Dedifferentiated amniotic fluid mesenchymal stem cell (primary cell): ENCODE results near the gene KL.
A peak's percentile ranks its signal among the peaks of the same experiment; 100 is the strongest.

Experiments
- DNase-seq: peaks from one replicate; pipeline ENCODE4 v3.0.0-alpha.2; 2016; ENCODE audit errors: extremely low spot score

KL gene

DNA sequence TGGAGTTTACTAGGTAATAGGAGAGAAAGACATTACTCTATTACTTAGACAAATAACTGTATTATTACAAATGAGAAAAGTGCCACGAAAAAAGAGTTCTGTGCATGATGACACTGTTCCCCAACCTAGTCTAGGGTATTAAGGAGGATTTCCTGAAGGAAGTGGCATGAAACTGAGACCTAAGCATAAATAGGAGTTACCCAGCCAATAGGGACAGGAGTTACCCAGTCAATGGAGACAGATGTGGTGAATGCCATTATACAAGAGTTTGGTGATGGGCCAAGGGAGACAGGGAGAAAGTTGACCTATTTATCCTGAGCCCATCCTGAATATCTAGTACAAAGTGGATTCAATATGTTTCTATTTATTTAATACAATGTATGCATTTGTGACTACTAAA is 65.4 kb downstream of the KL start:
- no peak for DNase-seq

DNA sequence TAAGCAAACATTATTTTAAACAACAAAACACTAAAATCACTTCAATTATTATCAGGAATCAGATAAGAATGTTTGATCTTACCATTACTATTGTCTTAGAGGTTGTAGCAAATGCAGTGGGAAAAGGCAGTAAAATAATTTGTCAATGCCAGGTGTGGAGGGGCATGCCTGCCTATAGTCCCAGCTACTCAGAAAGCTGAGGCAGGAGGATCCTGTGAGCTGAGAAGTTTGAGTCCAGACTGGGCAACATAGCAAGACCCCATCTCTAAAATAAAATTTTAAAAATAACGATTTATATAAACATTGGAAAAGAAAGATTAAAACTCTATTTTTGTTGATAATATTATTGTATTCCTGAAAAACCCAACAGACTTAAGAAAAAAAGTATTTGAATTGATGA is 66.8 kb downstream of the KL start:
- DNase-seq: no peak

DNA sequence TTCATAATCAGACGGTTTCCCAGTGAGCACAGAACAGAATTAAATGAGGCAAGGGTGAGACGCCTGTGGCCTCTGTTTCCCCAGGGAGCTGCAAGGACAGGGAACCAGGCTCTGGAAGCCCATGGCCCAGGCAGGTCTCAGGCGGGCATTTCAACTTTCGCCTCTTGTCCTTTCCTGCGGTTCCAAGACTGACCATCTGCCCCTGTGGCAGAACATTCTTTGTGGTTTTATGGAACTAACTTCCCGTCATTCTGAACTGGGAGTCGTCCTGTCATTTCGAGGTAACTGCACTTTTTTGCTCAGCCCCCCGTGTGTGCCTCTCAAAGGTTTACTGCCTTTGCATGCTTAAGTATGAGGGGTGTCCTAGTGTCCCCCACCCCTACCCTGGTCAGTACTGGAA is 70.9 kb downstream of the KL start:
- DNase-seq: no peak

DNA sequence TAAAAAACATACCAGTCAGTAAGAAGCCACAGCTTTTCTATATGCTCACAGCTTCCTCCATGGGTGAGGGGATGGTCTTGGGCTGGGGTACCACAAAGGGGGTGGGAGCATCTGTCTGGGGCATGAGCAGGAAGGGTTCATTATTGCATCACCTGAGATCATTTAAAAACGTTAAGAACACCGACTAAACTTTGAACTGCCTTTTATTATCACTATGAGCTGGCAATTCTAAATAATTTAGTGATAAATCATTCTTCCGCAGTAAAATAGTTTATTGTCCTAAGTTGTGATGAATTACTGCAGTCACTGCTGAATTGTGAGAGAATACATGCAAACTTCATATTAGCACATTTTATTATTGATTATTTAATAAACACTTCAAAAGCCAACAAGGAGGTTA is 71.6 kb downstream of the KL start:
- DNase-seq: no peak

DNA sequence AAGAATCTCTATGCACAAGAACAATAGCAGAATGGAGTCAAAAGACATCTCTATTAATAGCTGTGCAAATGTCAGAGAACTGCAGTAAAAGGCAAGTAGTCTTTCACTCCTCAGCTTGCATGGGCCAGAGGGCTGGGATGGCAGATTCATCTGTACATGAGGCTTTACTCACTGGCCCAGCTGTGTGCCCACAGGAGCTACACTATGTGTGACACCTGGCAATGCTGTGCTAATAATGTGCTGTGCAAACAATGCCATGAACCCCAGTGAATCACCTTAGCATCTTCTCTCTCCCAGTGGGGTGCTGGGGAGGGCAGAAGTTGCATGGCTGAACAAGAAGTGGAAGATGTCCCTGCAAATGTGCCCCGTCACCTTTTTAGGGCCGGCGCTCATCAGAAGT is 73.1 kb downstream of the KL start:
- DNase-seq: no peak

DNA sequence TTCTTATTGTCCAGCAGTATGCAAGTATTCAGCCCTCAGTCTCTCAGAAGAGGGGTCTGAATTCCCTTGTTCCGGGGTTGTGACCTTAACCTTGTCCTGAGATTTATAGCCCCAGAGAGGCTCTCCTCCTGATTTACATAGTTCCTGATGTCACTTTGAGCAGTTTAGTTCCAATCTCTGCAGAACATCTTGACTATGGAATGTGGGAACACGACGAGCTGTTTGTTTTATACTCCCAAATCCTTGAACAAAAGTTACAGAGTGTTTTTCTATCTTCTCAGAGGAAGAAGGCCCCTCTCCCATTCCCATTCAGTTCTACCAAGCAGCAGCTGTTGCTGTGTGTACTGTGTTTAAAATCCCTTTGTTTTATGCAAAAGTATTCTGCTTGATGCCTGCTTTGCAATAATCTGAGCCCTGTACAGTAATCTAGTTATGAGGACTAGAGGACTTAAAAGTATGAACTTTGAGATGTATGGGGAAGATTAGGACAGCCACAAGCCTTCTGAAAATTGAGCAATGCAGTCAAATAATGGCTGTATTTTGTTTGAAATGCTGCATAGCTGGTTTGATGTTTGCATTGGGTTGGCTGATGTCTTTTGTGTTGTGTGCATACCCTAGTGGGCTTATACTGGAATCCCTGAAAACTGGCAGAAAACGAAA is 74.7 kb downstream of the KL start:
- no peak for DNase-seq

DNA sequence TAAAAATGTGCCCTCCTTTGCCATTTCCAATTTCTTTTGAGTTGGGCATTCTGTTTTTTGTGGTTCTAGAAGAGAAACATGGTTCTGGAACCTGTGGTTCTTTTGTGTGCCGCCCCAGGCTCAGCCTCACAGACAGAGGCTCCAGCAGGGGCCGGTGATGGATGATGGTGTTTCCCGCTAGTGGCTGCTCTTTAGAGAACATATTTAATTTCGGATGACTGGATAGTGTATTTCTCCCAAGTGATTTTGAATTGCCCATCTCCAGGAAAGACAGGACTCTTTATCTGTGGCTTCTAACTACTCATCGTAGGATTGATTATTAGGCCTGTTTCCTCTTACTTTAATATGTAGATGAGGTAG is 75.2 kb downstream of the KL start:
- DNase-seq: no peak

DNA sequence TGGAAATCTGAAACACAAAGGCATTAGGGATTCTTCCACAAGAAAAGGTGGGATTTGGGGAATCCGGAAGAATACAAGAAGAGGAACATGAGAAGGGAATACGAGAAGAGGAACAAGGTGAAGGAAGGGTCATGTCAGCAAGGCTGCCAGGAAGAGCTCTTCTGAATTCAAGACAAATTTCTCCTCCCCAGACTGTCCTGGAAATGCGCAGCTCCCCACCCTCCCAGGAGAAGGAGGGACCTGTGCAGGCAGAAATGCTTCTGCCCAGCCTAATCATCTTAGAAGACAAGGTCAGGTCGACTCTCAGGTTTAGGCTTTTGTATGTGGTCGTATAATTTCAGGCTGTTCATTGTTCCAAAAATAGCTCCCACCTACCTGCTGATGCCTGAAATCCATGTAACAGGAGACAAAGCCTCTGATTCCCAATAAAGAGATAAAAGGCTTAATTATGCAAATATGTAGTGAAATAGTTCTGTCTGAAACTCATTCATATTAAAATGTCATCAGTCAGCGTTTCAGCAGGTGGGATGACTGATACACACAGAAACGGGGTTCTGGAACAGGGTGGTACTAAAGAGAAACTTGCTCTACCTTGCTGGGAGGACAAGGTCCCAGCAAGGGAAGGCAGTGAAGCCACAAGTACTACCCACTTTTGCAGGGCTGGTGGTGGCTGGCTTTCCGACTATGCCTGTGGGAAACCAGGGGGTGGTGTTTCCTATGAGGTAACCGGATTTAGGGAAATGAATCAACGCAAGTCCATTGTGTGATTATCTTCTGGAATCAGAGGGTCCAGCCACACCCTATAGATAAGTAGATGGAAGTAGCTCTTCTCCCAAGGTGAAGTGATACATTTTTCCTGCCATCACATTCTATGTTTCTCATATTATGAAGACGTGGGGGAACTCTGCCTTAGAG is 76.1 kb downstream of the KL start:
- no peak for DNase-seq

DNA sequence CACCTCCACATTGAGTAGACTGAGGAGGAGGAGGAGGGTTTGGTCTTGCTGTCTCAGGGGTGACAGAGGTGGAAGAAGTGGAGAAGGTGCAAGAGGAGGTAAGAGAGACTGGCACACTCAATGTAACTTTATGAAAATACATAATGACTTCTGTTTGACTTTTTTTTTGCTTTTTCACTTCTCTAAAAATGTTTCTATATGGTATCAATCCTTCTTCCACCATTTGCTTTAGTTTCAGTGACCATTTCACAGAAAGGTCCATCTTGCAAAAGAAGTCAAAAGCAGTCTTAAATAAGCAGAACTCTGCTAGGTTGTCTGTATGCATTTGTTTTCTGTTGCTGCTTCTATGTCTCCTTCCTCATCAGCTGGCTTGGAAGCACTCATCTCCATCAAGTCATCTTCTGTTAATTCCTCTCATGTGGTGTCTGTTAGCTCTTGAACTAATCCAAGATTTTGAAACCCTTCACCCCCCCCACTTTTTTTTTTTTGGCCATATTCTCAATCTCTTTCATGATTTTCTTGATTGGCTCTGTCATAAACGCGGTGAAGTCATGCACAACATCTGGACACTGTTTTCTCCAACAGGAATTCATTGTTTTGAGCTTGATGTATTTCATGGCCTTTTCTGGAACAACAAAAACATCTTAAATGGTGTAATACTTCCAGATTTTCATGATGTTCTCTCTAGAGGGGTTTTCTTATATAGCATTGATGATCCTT is 80.8 kb downstream of the KL start:
- no peak for DNase-seq

DNA sequence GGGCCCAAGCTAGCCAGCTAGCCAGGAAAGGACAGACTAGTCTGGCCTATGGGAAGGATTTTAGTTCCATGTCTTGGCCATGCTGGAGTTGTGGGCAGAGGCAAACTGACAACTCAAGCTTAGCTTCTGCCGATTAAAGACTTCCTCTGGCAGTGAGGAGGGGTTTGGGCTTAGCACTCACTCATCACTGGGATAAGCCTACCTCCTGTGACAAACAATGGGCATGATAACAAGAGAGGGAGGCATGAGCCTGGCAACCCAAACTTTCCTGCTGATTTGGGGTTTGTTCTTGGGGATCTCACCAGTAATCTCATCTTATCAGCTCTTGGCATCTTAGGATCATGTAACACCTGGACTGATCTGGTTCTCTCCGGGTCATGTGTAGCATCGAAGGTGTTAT is 83.6 kb downstream of the KL start:
- no peak for DNase-seq

DNA sequence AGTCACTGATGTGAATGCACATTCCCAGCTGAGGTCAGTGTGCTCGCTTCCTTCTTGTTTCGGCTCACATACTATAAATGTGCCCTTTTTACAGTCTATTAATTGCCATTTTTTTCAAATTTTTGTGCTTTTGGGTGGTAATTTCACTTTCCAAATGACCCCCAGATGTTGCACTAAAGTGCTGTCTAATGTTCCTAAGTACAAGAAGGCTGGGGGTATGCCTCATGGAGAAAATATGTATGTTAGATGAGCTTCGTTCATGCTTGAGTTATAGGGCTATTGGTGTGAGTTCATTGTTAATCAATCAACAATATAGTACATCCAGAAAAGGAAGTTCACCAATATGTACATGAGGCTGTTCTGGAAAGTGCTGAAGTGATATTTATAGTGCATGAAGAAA is 84.7 kb downstream of the KL start:
- no peak for DNase-seq

DNA sequence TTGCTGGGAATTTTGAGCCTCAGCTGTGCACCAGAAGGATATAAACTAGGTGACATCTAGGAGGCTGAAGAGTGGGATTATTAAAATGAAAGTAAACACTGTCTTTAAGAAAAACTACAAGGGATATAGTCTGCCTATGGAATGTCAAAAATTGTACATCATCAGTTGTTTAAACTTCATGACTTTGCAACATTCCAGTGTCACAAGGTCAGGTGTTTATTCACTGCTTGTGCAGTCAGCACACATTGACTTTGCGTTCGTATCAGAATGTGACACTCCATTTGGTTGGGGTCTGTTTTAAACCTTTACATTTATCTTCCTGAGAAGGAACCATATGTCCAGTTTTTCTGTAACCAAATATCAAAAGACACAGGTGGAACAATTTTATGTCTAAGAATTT is 85.6 kb downstream of the KL start:
- no peak for DNase-seq

DNA sequence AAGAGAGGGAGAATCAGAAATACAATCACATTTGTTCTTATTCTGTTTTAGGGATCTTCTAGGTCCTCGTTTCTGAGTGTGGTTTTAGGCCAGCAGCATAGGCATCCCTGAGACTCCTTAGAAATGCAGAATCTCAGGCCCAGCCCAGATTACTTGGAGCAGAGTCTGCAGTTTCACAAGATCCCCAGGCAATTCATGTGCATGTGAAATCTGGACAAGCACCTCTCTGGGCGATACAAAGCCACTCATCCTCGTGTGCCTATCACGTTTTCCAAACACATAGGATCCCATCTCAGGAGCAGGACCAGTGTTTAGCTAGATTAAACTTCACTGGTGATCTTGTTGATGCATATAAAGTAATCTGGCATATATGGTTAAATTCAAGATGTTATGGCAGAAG is 87.2 kb downstream of the KL start:
- no peak for DNase-seq

DNA sequence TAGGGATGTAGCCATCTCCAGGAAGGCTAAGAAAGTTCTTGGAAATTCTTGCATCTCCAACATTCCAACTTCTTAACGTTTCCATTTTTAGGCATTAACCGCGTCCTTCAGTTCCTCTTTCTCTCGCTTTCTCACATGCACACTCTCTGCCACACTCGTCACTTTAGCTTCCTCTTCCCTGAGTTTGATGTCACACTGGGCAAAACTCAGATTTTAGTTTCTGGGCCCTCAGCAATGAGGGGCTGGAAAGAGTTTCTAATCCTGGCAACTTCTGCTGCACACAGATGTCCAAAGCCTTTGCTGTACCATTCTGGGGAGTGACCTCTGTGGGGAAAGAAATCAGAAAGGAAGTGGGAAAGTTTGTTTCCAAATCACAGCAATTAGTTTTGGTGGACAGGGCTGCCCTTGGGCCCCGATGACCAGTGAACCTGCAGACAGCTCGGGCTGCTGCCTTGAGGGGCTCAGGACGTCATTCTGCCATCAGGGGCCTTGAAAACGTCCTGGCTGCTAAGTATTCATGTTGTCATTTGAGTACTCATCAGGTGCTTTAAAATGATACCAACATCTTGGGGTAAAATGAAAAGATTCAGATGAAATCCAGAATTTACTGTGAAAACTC is 89.3 kb downstream of the KL start:
- DNase-seq: no peak

DNA sequence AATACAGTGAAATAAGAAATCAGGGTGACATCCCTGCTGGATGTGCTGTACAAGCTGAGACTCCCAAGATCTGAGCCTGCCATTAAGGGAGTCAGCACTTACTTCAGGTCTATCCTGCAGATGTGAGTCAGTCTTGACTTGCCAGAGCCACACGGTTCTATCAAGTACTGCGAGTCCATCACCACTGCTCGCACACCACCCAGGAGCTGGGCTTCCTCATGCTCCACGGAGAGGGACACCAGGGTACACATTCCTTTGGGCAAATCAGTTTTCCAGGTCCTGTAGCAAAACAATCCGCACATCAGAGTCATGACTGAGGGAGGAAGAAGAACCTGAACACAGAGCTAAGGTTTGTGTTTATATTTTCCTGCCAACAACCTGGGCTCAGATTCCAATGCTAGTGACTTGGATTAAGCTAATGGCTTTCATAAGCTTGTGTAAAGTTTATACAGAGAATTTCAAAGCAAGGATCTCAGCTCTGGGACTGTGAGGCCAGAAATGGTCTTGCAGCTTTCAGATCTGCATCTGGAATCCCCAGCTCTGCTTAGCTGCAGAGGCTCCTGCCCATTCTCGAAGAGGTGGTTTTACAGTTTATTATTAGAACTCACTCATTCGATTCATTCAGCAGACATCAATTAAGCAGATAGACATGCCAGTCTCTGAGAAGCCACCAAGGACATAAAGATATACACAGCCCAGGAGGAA is 90.6 kb downstream of the KL start:
- no peak for DNase-seq

DNA sequence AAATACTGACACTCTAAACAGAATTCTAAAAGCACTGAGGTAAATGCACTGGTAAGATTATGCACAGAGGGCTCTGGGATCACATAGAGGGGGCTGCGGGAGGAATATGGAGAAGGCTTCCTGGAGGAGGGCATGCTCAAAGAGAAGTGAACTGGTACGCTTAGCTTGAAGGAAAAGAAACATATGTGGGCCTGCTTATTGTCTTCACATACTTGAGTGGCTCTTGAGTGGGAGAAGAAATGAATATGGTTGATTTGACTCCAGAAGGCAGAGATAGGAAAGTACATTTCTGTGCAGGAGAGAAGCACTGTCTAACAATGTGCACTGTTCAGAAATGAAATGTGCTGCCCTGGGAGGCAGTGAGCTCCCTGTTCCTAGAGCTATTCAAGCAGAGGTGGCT is 91.1 kb downstream of the KL start:
- no peak for DNase-seq

DNA sequence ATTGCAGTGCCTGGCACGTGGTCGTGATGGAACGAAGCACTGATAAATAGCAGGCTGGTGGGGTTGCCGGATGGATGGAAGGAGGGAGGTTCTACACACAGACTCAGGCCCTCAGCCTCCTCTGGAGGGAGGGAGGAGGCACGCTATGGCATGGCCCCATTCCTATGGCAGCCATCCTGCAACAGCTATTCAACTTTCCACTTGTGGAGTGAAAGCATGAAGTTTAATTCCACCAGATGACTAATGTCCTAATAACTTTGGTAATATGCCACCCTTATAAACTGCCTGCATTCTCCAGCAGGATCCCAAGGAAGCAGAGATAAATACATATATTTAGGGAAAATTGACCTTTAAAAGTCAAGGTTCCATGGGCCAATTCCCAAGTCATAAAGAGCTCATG is 92.4 kb downstream of the KL start:
- DNase-seq: peak; percentile 53

DNA sequence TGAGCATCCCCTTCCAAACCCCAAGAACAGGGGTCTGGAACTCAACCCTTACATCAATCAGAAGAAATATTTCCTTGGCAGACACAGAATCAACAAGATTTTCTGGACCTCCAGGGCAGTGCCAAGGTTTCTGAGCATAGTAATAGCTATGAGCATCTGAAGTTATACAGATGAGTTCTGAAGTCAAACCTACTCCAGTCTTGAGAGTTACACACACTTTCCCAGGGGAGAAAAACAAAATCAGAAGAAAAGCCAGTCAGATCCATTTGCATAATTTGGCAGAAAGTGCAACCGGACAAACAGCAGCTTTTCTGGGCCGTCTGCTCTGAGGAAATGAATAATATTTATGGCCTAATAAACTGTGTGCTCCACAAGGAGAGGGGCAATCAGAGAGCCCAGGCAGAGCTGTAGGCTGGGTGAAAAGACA is 93.1 kb downstream of the KL start:
- no peak for DNase-seq

DNA sequence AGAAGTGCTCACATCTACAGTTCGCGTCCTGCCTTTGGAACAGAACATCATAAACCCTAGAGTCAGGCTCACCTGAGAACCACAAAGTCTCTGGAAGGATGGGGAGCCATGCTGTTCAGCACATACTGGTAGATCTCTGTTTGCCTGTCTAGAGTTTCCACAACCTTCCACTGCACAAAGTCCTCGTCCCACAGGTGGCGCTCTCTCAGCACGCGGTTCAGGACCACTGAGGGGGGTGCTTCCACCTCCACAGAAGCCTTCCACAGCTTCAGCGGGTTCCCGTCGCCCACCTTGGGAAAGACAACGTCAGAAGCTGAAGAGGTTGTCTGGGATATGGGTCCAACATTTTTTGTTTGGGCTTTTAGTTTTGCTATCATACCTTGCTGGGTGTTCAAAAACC is 93.6 kb downstream of the KL start:
- no peak for DNase-seq

DNA sequence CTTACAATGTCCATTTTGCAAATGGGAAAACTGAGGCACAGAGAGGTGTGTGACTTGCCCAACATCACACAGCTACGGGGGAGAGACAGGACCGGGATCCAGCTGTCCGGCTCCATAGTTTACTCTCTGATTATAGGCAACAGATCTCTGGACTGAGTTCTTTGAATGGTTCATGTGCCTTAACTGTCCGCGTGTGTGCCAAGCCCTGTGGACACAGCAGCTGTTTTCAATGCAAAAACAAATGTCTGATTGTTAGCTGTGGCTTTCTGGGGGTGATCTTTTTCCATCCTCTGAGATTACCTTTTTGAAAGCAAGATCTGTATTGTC is 94.1 kb downstream of the KL start:
- no peak for DNase-seq

DNA sequence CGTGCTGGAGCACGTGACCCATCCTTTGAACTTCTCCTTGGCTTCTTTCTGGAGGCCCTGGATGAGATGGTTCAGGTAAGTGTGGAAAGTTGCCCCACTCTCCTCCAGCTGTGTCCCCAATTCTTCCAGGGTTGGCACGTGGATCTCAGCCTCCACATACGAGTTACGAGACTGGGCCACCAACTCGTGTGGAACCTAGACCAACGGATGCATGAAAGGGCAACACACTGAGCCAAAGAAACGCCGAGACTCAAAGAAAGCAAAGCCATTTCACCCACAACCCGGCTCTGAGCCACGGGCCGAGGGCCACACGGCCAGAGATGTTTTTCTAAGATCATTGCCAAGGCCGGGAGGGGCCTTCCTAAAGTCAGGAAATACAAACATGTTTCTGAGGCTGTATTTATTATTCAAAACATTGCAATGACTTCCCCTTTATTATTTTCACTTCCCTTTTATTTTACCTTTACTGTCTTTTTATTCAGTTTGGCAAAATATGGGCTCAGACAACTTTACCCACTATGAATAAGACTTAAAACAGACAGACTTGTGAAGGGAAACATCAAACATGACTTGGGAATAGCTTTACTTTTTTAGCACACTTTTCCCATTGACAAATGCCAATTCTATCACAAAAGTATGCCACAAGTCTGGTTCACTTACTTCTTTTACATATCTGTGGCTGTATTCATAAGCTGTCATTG is 94.6 kb downstream of the KL start:
- DNase-seq: no peak
